Raji (cell line): ENCODE results near the gene MCM3.

ENCODE experiments used
- POLR2A ChIP-seq: IDR thresholded peaks from 2 replicates; pipeline ENCODE4 v1.6.1; 2011; ENCODE audit warnings: low read depth, low read length, control low read depth; ENCODE audit not compliant: insufficient read depth

Gene MCM3

DNA sequence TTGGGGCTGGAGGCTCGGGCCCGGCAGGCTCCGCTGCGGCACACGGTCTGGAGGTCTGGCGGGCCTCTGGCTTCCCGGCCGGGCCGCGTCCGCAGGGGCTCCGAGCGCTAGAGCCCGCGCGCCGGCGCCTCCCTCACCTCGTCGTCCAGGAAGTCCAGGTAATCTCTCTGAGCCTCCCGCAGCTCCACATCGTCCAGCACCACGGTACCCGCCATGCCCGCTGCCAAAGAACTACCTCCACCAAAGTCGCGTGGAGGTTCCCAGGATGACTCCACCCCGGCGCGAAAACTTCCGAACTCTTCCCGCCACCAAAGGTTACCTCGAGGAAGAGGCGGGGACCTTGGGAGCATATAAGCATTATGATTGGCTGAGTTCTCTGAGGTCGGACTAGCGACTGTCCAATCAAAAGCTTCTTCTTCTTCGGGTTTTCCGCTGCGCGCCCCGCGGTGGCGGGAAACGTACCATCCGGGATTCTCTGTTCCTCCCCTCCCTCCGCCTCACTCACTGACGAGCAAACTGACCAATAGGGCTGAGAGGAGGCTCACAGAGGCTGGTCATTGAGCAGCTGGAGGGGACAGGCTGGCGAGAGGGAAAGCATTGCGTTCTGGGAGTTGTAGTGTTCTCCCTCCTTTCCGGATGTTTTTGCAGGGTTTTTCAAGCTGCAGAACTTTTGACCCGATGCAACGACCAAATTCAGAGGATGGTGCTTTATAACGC, at the start of gene MCM3:
MCM3 (minus strand) TSS at position 283 of the 717 bp plus-strand sequence; CDS start at position 215, 68 bp downstream.
- peak; percentile 85 for TF ChIP-seq POLR2A

GRCh38 chr6:52333840-52334200, 49.3 kb upstream of the MCM3 start:
- TF ChIP-seq POLR2A = no peak

- TF ChIP-seq POLR2A = no peak
Measured at GRCh38 chr6:52331793-52332457, 47.4 kb upstream of the MCM3 start.

- peak; percentile 22; the same call in 1 of the 2 replicates for TF ChIP-seq POLR2A
Measured at GRCh38 chr6:52330470-52330869, 45.9 kb upstream of the MCM3 start.

DNA sequence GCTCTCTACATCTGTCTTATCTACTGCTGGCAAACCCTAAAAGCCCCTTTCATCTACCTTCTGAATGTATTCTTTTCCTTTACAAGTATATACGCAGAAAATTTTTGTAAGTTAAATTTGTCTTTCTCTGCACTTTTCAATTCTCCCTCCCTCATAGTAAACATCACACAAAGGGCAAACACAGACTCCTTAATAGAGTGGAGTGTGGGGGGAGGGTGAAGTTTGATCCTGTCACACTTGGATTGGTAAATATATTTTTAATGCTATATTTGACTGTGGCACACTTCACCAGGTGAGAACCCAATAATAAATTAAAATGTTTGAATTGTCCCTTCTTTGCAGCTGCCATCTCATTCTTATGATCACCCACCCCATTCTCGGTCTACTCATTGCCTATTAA, 44.2 kb upstream of the MCM3 start:
- TF ChIP-seq POLR2A = no peak

DNA sequence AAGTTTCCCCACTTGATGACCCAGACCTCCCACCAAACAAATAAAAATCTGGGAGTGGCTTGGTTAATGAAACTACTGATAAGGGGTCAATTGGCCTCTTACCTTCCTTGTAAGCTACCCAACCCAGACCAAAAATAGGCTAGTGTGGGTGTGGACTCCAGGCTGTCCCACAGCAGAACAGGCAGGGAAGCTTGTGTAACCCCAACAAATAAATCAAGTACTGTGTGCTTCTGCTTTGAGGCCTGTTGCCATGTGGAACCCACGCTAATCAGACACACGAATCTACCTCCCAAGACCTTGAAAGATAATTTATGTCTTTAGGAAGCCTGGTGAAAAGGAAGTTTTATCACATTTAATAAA, 43.7 kb upstream of the MCM3 start:
- no peak for TF ChIP-seq POLR2A

DNA sequence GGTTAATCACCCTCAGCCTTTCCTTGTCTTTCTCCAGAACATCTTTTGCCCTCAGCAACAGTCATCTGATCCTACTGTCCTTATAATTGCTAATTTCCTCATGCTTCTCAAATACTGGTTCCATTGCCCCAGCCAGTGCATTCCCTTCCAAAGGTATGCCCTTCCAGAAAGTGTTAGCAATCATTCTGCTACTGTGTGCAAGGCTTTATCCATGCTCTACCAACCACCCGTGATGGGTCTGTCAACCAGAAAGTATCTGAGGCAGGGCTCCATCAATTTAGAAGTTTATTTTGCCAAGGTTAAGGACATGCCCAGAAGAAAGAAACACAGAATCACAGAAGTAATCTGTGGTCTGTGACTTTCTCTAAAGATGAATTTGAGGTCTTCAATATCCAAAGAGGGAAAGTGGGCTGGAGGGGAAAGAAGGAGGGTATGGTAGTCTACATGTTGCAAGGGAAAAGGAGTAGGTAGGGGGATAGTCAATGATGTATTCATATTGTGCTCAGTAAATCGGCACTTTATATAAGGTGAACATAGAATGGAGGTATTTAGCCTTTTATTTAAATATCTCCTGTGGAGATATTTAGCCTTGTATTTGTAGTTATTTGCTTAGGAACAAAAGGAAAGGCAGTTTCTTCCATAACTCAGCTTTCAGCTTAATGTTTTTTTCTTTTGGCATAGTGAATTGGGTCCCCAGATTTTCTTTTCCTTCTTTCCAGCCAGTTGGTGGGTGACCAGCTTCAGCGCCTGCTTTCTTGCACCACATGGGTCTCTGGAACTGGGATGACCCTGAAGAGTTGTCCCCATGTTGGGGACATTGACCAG, 42.2 kb upstream of the MCM3 start:
- no peak for TF ChIP-seq POLR2A

DNA sequence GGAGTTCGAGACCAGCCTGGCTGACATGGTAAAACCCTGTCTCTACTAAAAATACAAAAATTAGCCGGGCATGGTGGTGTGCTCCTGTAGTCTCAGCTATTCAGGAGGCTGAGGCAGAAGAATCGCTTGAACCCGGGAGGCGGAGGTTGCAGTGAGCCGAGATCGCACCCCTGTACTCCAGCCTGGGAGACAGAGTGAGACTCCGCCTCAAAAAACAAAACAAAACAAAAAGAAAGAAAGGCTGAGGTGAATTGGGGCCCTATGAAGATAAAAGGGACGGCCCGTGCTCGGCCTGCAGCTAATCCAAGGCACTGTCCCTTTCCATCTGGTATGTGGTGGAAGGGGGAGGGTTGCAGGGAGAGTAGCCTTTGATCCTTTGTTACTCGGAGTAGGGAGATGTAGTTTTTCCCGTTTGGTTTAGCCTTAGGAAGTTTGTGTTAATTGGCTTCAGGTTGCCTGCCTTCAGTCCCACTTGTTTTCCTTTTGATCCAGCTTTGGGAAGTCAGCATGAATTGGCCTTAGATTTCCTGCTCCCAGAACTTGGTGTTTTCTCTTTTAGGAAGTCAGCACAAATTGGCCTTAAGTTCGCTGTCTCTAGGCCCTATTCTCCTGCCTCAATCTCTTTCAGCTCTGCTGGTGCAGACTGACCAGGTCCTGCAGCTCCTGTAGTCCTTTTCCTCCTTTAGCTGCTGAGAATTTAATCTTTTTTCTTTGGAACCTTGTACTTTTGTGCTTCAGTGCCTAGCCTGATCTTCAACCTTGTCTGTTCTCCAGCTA, 41.3 kb upstream of the MCM3 start:
- no peak for TF ChIP-seq POLR2A

GRCh38 chr6:52324189-52324588, 39.6 kb upstream of the MCM3 start:
- no peak for TF ChIP-seq POLR2A

DNA sequence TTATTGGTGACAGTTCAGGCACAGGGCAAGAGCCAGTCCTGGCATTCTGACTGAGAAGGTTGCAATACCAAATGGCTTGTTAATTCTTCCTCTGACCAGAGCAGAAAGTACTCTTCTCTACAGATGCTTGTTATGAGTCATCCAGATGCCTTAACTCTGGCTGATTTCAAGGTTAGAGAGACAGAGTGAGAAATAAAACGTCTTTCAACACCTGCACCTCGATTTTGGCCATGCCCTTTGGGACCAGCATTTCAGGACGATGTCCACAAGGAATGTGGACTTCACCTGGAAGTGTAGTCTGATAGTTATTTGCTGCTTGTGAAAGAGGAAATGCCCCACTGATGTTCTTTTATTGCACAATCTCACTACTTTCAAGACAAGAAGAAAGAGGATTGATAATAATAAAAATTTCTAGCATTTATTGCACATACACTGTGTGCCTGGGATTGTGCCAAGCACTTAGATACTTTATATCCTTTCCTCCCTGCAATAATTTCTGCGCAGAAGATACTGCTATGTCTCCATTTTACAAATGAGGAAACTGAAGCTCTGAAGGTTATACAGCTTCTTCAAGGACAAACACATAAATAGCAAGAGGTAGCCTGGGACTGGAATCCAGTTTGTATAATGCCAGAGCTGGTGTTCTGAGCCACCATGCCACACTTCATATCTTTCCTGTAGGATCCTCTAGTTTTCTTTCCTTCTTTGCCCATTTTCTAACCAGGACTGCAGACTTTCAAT, 33.5 kb upstream of the MCM3 start:
- TF ChIP-seq POLR2A = no peak

DNA sequence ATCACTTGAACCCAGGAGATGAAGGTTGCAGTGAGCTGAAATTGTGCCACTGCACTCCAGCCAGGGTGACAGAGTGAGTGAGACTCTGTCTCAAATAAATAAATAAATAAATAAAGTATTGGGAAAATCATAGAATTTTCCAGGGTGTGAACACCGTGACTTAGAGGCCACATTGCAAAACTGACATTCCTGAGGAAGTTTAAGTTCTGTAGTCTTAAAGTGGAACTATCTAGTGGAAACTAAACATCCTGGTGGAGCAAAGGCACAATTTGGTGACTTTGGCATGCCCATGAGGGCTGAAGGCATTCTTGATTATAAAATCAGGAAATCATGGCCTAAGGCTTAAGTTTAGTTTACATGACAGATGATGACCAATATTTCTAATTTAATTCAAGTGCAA, 32.7 kb upstream of the MCM3 start:
- no peak for TF ChIP-seq POLR2A

- TF ChIP-seq POLR2A = no peak
Measured at GRCh38 chr6:52314752-52315151, 30.2 kb upstream of the MCM3 start.

- no peak for TF ChIP-seq POLR2A
Measured at GRCh38 chr6:52312461-52312860, 27.9 kb upstream of the MCM3 start.

DNA sequence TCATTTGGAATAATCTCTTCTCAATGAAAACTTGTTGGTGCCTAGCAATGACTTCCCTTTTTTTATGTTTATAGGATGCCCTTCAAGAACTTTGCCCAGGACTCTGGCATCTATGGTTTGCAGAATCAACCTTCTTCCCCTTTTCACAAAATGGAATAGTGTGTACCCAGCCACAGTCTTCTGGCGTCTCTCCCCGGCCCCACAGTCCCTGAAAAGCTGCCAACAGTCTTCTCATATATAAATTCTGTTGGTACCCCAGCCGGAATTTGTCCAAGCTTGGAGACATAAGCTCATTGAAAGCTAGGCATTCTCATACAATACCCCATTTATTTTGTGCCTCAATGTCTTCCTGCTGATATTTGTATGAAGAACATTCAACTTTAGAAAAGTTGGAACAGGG, 26.4 kb upstream of the MCM3 start:
- TF ChIP-seq POLR2A = no peak
